ENCODE data around the gene PRR13.

DNA sequence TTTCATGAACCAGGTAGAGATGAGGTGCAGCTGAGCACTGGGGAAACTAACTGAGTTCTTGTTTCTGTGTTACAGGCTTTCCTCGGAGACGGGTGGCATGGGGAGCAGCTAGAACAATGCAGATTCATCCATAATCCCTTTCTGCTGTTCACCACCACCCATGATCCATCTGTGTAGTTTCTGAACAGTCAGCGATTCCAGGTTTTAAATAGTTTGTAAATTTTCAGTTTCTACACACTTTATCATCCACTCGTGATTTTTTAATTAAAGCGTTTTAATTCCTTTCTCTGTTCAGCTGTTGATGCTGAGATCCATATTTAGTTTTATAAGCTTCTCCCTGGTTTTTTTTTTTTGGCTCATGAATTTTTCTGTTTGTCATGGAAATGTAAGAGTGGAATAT is 37.8 kb downstream of the PRR13 start:
- TF ChIP-seq CTCF (IDR thresholded peaks at IDR 0.05; ENCODE audit: poor library complexity), result no peak
- TF ChIP-seq EZH2 (IDR thresholded peaks at IDR 0.05; ENCODE audit: borderline replicate concordance), result no peak
